Measurements from ENCODE around the gene KRTAP5-7. TPM values are rescaled to one million over a fixed set of nuclear protein-coding genes. Genes with fewer than 3 reads are reported as not detected.

The KRTAP5-7 gene
- total and polyA plus RNA-seq, 5 experiments from 2014 or later, result 0.55 TPM; not detected in 4

DNA sequence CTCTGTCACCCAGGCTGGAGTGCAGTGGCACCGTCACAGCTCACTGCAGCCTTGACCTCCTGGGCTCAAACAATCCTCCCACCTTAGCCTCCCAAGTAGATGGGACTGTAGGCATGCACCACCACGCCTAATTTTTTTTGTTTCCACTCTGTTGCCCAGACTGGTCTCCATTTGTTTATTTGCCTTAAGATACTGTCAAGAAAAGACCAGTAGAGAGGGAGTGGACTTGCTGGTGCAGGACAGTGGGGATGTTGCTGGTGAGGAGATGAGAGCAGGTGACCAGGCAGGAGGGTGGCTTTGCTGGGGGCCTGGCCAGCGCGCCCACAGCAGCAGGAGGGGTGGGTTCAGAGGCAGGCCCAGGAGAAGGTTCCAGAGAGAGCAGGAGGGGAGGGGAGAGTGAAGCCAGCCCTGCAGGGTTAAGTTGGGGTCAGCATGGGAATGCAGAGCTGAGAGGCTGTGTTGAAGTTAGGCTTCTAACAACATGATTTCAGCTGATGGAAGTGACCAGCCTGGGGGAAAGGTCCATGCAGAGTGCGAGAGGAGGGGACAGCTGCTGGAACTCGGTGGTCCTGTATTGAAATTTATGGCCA lies 38.3 kb upstream of the KRTAP5-7 start:
- H3K9me3 Mint-ChIP-seq, result no peaks in the 10 kb centered on the region
- POLR2A ChIA-PET, result no interaction called here
- no peak overlapping the region for H3K4me3 Mint-ChIP-seq
- no peak for ATAC-seq
- H3K36me3 Mint-ChIP-seq, result peaks cover 10 to 93% (median 55%) of the 10 kb centered on the region in 3 donors
- no peak for DNase-seq
- peaks cover 0 to 10% (median 2%) of the 10 kb centered on the region in 4 donors for H3K4me1 Mint-ChIP-seq
- H3K27me3 Mint-ChIP-seq, result no peaks in the 10 kb centered on the region
- H3K27ac Mint-ChIP-seq, result peak overlapping the region in 4 of 10 donors; percentile 20 to 56 (median 32)

DNA sequence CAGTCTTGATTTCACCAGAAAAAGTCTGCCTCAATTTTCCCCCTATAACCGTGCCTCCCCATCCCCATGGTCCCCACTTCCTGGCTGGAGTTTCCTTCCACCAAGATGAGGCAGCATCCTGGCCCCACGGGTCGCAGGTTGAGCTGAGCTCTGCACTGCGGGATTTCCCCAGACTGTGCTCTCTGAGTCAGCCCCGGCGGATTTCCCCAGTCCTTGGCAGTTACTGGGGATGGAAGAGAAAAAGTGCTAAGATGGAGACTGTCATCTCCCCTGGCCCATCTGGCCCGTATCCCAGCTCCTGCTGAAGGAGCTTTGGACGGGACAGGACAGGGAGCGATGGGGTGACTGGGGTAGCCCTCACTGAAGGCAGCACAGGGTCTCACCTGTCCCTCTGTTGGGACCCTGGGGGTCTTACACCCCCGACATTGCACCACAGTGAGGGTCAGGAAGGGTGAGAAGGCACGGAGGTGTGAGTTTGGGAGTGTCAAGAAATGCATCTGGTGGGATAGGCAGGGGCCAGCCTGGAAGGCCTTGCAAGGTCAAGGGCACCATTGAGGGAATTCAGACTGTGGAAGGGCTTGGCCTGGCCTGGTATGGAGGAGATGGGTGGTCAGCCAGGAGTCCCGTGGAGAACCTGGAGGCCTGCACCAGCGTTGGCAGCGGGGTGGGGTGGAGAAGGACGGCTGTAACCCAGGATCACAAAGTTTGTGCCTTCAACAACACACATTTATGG lies 37.6 kb upstream of the KRTAP5-7 start:
- Mint-ChIP-seq H3K4me1 (peaks cover 0 to 9% (median 2%) of the 10 kb centered on the region in 4 donors), H3K27me3 (no peaks in the 10 kb centered on the region), H3K36me3 (peaks cover 10 to 93% (median 56%) of the 10 kb centered on the region in 3 donors), H3K27ac (peak overlapping the region in 1 of 10 donors; percentile 45), H3K9me3 (no peaks in the 10 kb centered on the region), H3K4me3 (no peak overlapping the region)
- DNase-seq (no peak), ATAC-seq (no peak)
- POLR2A ChIA-PET, result no interaction called here

DNA sequence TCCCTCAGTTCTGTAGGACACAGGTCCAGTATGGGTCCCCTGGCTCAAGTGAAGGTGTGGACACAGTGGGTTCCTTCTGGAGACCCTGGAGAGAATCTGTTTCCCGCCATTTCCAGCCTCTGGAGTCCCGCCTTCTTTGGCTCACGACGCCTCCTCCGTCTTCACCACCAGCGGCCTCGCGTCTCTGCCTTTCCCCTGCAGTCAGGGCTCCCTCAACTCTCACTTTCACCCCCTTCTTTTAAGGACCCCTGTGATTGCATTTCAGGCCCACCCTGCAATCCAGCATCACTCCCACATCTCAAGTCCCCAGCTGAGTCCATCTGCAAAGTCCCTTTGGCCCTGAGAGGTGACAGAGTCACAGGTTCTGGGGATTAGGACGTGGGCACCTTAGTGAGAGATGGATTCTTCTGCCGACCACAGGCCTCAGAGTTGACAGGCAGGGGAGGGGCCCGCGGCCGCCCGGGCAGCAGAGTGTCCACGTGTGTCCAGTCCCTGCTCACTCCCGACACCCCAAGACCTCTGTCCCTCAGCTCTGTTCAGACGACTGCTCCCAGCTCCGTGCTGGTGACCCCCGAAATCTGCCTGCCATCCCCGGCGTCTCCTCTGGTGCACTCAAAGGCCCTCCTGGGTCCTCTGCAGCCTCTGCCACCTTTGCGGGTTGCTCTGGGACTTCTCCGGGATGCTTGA lies 36.9 kb upstream of the KRTAP5-7 start:
- no peak overlapping the region for H3K4me3 Mint-ChIP-seq
- H3K4me1 Mint-ChIP-seq, result peaks cover 0 to 9% (median 2%) of the 10 kb centered on the region in 4 donors
- POLR2A ChIA-PET, result interaction anchor here (0.9 kb wide), 1 partner anchor 10 kb away, joined by 3 read pairs; no protein-coding TSS in a partner anchor
- H3K27ac Mint-ChIP-seq, result no peak overlapping the region
- H3K9me3 Mint-ChIP-seq, result no peaks in the 10 kb centered on the region
- ATAC-seq (no peak), DNase-seq (no peak)
- H3K27me3 Mint-ChIP-seq, result no peaks in the 10 kb centered on the region
- peaks cover 16 to 93% (median 61%) of the 10 kb centered on the region in 3 donors for H3K36me3 Mint-ChIP-seq

DNA sequence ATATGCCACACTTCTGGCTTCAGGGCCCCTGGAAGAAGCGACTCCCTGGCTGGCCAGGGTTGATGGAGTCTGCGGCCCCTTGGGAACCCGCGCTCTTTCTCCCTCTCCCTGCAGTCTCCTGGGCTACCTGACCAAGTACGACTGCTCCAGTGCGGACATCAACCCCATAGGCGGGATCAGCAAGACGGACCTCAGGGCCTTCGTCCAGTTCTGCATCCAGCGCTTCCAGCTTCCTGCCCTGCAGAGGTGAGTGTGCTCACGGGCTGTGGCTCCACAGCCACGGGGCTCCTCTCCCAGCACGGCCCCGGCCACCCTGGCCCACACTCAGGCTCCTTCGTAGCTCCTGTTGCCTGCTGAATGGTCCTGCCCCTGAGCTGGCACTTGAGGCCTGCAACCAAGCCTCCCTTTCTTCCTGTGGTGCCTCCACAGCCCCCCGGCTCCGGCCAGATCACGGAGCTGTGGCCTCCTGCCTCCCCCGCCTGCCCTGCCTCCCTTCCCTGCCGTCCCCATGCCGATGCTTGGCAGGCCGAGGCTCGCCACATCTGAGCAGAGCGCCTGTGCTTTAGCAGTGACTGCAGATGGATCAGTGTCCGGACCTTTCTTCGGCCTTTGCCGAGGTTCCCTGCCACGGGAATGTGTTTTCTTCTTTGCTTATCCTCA lies 36.2 kb upstream of the KRTAP5-7 start:
- H3K27me3 Mint-ChIP-seq, result no peaks in the 10 kb centered on the region
- H3K4me3 Mint-ChIP-seq, result no peak overlapping the region
- H3K36me3 Mint-ChIP-seq, result peaks cover 21 to 93% (median 60%) of the 10 kb centered on the region in 3 donors
- ATAC-seq (no peak), DNase-seq (no peak)
- H3K9me3 Mint-ChIP-seq, result no peaks in the 10 kb centered on the region
- H3K27ac Mint-ChIP-seq, result no peak overlapping the region
- POLR2A ChIA-PET, result interaction anchor here (0.9 kb wide), 1 partner anchor 11 kb away, joined by 3 read pairs; no protein-coding TSS in a partner anchor
- H3K4me1 Mint-ChIP-seq, result peaks cover 0 to 9% (median 2%) of the 10 kb centered on the region in 4 donors

DNA sequence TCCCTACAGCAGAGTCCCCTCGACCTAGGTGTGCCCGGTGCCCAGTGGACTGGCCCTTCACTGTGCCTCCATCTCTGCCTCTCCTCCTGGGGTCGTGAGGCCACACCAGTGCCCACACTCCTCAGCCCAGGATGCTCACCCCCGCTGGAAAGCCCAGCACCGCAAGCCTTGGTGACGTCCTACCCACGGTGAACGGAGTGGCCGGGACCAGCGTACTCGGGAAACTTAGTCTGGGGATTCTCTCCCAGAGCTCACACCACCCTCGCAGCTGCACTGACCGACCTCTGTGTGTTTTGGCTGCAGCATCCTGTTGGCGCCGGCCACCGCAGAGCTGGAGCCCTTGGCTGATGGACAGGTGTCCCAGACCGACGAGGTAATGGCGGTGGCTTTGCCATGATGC lies 35.5 kb upstream of the KRTAP5-7 start:
- H3K9me3 Mint-ChIP-seq, result no peaks in the 10 kb centered on the region
- no peak overlapping the region for H3K27ac Mint-ChIP-seq
- POLR2A ChIA-PET, result interaction anchor here (0.9 kb wide), 1 partner anchor 11 kb away, joined by 3 read pairs; no protein-coding TSS in a partner anchor
- H3K4me1 Mint-ChIP-seq, result peaks cover 0 to 9% (median 2%) of the 10 kb centered on the region in 4 donors
- no peak overlapping the region for H3K4me3 Mint-ChIP-seq
- peaks cover 22 to 93% (median 55%) of the 10 kb centered on the region in 3 donors for H3K36me3 Mint-ChIP-seq
- no peaks in the 10 kb centered on the region for H3K27me3 Mint-ChIP-seq
- ATAC-seq (no peak), DNase-seq (no peak)

DNA sequence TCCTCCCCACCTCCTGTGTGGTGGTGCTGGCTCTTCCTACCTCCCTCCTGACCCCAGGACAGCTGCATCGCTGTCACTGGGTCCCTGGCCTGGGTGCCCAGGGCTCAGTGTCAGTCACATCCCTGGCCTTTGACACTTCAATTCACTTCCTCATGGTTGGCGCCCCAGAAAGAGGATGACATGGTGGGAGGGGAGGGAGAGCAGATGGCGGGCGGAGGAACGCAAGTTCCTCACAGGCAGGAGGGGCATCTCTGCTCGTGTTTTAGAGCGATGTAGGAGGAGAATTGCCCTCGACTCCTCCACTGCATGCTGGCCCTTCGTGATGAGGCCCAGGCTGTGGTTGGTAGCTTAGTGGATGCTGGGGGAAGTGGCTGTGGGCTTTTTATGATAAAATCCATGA lies 35.1 kb upstream of the KRTAP5-7 start:
- Mint-ChIP-seq H3K36me3 (peaks cover 25 to 93% (median 58%) of the 10 kb centered on the region in 3 donors), H3K9me3 (no peaks in the 10 kb centered on the region)
- POLR2A ChIA-PET, result no interaction called here

DNA sequence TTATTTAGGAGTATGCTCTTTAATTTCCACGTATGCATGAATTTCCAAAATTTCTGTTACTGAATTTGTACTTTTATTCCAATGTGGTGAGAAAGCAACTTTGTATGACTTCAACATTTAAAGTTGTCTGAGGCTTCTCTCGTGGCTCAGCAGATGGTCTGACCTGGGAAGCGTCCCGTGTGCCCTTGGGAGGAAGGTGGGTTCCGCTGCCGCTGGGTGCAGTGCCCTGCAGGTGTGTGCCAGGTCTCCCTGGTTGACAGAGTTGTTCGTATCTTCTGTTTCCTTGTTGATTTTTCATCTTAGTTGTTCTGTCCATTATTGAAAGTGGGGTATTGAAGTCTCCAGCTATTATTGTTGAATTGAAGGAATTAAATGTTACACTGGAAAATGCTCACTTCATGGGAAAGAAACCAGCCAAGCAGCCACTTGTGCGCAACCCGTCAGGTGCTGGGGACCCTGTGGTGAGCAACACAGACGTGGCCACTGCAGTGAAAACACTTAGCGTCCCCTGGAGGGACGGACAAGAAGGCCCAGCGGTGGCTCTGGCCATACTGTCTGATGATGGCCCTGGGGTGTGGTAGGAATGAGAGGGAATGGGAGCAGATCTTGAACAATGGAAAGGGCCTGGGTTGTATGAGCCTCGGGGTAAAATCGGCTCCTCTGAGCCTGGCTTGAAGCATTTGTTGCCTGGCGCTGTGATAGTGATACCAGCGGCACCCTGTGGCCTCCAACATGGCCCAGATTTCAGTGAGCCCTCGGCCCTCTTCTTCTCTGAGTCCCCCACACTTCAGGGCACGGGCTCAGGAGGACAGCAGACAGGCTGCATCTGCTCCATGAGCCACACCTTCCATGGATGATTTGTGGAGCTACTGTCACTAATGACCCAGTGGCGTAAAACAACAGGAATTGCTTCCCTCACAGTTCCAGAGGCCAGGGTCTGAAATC lies 31.5 kb upstream of the KRTAP5-7 start:
- Mint-ChIP-seq H3K9me3 (no peaks in the 10 kb centered on the region), H3K36me3 (peaks cover 26 to 95% (median 75%) of the 10 kb centered on the region in 3 donors), H3K27ac (no peak overlapping the region), H3K4me1 (peaks cover 0 to 8% (median 2%) of the 10 kb centered on the region in 4 donors), H3K4me3 (no peak overlapping the region), H3K27me3 (no peaks in the 10 kb centered on the region)
- DNase-seq (no peak), ATAC-seq (no peak)
- POLR2A ChIA-PET, result no interaction called here

More for the DNA sequence above, 35.1 kb upstream of the KRTAP5-7 start:
- ATAC-seq (no peak), DNase-seq (no peak)
- H3K4me3 Mint-ChIP-seq, result no peak overlapping the region
- H3K27me3 Mint-ChIP-seq, result no peaks in the 10 kb centered on the region
- no peak overlapping the region for H3K27ac Mint-ChIP-seq
- H3K4me1 Mint-ChIP-seq, result peaks cover 0 to 9% (median 2%) of the 10 kb centered on the region in 4 donors

DNA sequence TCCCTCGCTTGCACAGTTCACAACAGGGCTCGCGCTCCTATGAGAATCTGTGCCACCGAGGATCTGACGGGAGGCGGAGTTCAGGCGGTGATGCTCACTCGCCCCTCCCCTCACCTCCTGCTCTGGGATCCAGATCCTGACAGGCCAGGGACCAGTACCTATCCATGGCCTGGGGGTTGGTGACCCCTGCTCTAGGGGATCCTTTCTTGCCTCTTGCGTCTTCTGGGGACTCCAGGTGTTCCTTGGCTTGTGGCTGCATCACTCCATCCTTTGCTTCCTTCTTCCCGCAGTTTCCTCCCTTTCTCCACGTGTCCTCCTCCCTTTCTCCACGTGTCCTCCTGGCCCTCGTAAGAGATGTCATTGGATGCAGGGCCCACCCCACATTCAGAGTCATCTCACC lies 30.6 kb upstream of the KRTAP5-7 start:
- ATAC-seq (no peak), DNase-seq (no peak)
- Mint-ChIP-seq H3K4me1 (peaks cover 0 to 8% (median 2%) of the 10 kb centered on the region in 4 donors), H3K9me3 (no peaks in the 10 kb centered on the region), H3K36me3 (peaks cover 26 to 95% (median 76%) of the 10 kb centered on the region in 3 donors), H3K27ac (no peak overlapping the region), H3K4me3 (no peak overlapping the region), H3K27me3 (no peaks in the 10 kb centered on the region)
- POLR2A ChIA-PET, result no interaction called here

DNA sequence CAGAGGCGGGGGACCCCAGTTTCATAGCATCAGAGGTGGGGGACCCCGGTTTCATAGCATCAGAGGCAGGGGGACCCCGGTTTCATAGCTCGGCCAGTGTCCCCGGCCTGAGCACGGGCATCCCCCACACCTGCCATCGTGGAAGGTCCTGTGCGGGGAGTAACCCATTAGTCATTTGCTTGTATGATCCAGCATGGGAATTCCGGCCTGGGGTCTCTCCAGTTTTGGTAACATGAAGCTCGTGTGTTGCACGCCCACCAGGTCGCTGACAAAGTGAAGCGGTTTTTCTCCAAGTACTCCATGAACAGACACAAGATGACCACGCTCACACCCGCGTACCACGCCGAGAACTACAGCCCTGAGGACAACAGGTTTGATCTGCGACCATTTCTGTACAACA lies 29.0 kb upstream of the KRTAP5-7 start:
- no peak overlapping the region for H3K27ac Mint-ChIP-seq
- H3K4me1 Mint-ChIP-seq, result peaks cover 0 to 5% (median 0%) of the 10 kb centered on the region in 4 donors
- no peaks in the 10 kb centered on the region for H3K27me3 Mint-ChIP-seq
- POLR2A ChIA-PET, result no interaction called here
- no peak for ATAC-seq
- H3K36me3 Mint-ChIP-seq, result peaks cover 21 to 93% (median 65%) of the 10 kb centered on the region in 3 donors
- H3K9me3 Mint-ChIP-seq, result no peaks in the 10 kb centered on the region
- DNase-seq, result no peak
- no peak overlapping the region for H3K4me3 Mint-ChIP-seq

DNA sequence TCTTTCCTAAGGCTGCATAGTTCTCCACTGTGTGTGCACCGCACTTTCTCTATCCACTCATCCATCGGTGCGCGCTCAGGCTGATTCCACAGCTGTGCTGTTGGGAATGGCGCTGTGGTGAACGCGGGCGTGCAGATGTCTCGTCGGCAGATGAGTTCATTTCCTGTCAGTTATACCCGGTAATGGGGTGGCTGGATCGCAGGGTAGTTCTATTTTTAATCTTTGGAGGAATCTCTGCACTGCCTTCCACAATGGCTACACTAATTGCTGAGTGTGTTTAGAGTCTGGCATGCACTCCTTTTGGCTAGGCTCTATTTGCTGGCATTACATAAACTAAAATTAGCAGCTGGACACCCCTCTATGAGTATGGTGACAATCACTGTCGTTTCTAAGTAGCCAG lies 27.9 kb upstream of the KRTAP5-7 start:
- no peak for DNase-seq
- Mint-ChIP-seq H3K9me3 (no peaks in the 10 kb centered on the region), H3K36me3 (peaks cover 21 to 95% (median 68%) of the 10 kb centered on the region in 3 donors), H3K27me3 (no peaks in the 10 kb centered on the region), H3K4me1 (peaks cover 0 to 5% (median 0%) of the 10 kb centered on the region in 4 donors), H3K4me3 (no peak overlapping the region), H3K27ac (peak overlapping the region in 1 of 10 donors; percentile 71)
- no peak for ATAC-seq
- POLR2A ChIA-PET, result no interaction called here

DNA sequence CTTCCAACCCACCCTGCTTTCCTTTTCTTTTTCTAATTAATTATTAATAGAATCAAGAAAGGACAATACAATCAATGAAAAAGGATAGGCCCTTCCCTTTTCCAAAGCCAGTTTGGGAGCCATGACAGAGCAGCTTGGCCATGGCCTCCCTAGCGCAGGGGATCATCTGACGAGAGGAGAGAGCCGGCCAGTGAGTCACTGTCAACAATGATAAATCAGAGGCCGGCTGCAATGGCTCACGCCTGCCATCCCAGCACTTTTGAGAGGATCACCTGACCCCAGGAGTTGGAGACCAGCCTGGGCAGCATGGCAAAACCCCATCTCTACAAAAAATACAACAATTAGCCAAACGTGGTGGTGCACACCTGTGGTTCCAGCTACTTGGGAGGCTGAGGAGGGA lies 27.5 kb upstream of the KRTAP5-7 start:
- Mint-ChIP-seq H3K36me3 (peaks cover 21 to 95% (median 67%) of the 10 kb centered on the region in 3 donors), H3K27me3 (no peaks in the 10 kb centered on the region), H3K4me1 (peaks cover 0 to 6% (median 0%) of the 10 kb centered on the region in 4 donors), H3K4me3 (no peak overlapping the region), H3K9me3 (peaks cover 0 to 1% (median 0%) of the 10 kb centered on the region in 9 donors), H3K27ac (no peak overlapping the region)
- DNase-seq, result no peak
- POLR2A ChIA-PET, result no interaction called here
- no peak for ATAC-seq

Measured in naive thymus-derived CD8-positive, alpha-beta T cell (primary cell).